GM23248 (cell line): ENCODE results near the gene TIMP4. TPM values are rescaled to one million over a fixed set of nuclear protein-coding genes. Genes with fewer than 3 reads are reported as not detected.

Experiments used
- DNase-seq: peaks from one replicate; pipeline ENCODE4 v3.0.0-alpha.2; 2015
- H2AFZ ChIP-seq: fragments of 200-600 bp; sonication (generic); 2 replicates; pipeline ENCODE4 v1.6.1; 2016; ENCODE audit warnings: antibody characterized with exemption
- H3F3A ChIP-seq: fragments of 200-600 bp; sonication (generic); 2 replicates; pipeline ENCODE4 v1.6.1; 2016; ENCODE audit warnings: mild to moderate bottlenecking, antibody characterized with exemption, mixed run types; ENCODE audit not compliant: insufficient read depth
- H3K27ac ChIP-seq: fragments of 200-600 bp; sonication (generic); 2 replicates; pipeline ENCODE4 v1.5.1; 2016; ENCODE audit warnings: mild to moderate bottlenecking
- H3K27me3 ChIP-seq: fragments of 200-600 bp; sonication (generic); replicated peaks from 2 replicates; pipeline ENCODE4 v1.6.1; 2016; ENCODE audit warnings: mild to moderate bottlenecking; ENCODE audit not compliant: insufficient read depth
- H3K36me3 ChIP-seq: fragments of 200-600 bp; sonication (generic); 2 replicates; pipeline ENCODE4 v1.6.1; 2016; ENCODE audit warnings: low read depth, mild to moderate bottlenecking
- H3K4me1 ChIP-seq: fragments of 200-600 bp; sonication (generic); 2 replicates; pipeline ENCODE4 v1.6.1; 2016; ENCODE audit warnings: mild to moderate bottlenecking; ENCODE audit not compliant: insufficient read depth
- H3K4me2 ChIP-seq: fragments of 200-600 bp; sonication (generic); one replicate; pipeline ENCODE4 v1.6.1; 2016; ENCODE audit warnings: mild to moderate bottlenecking; ENCODE audit not compliant: unreplicated experiment
- H3K4me3 ChIP-seq: fragments of 200-600 bp; sonication (generic); 2 replicates; pipeline ENCODE4 v1.5.1; 2016; ENCODE audit warnings: mild to moderate bottlenecking
- H3K79me2 ChIP-seq: fragments of 200-600 bp; sonication (generic); 2 replicates; pipeline ENCODE4 v1.6.1; 2016; ENCODE audit warnings: mild to moderate bottlenecking; ENCODE audit not compliant: insufficient read depth
- H3K9ac ChIP-seq: fragments of 200-600 bp; sonication (generic); 2 replicates; pipeline ENCODE4 v1.6.1; 2016; ENCODE audit warnings: mild to moderate bottlenecking
- H3K9me2 ChIP-seq: fragments of 200-600 bp; sonication (generic); 2 replicates; pipeline ENCODE4 v1.6.1; 2016; ENCODE audit warnings: mixed run types, mild to moderate bottlenecking, moderate library complexity; ENCODE audit not compliant: insufficient read depth
- H3K9me3 ChIP-seq: fragments of 200-600 bp; sonication (generic); one replicate; pipeline ENCODE4 v1.6.1; 2017; ENCODE audit warnings: low read depth
- H4K20me1 ChIP-seq: fragments of 200-600 bp; sonication (generic); 2 replicates; pipeline ENCODE4 v1.6.0; 2016; ENCODE audit not compliant: insufficient read depth
- EZH2 ChIP-seq: fragments of 200-600 bp; sonication (generic); IDR thresholded peaks from 2 replicates; pipeline ENCODE4 v1.6.1; 2018; ENCODE audit warnings: antibody characterized with exemption, mild to moderate bottlenecking; ENCODE audit not compliant: insufficient read depth, poor library complexity, severe bottlenecking
- EZH2phosphoT487 ChIP-seq: fragments of 200-600 bp; sonication (generic); IDR thresholded peaks from 2 replicates; pipeline ENCODE4 v1.6.1; 2018; ENCODE audit warnings: antibody characterized with exemption, moderate library complexity, mild to moderate bottlenecking, low read depth; ENCODE audit not compliant: insufficient read depth
- WGBS, 2 experiments: methylation state at CpG; one replicate each; pipeline ENCODE4 v1.1.6; 2015 to 2017; ENCODE audit warnings: low lambda C conversion rate in 2 of 2, low coverage in 1 of 2; ENCODE audit errors: missing lambda C conversion rate in 2 of 2; 5-methylcytosine and 5-hydroxymethylcytosine counted together
- in situ Hi-C: fragments of 300-500 bp; cut with MboI; formaldehyde crosslinking; loops from 2 replicates; pipeline ENCODE4 v1.15.0; 2020
- polyA plus RNA-seq: library from polyadenylated mRNA; unstranded; fragments of >200 nt; fragmentation: Nextera tagmentation; extraction: Ambion mirVana; gene quantifications from 2 replicates; pipeline ENCODE4 v1.2.1, GENCODE V29; 2016
- total RNA-seq: library from RNA; depleted of rRNA; stranded (reverse); fragments of >200 nt; shearing (Covaris generic); gene quantifications from 2 replicates; pipeline ENCODE4 v1.2.3, GENCODE V29; 2014

Gene TIMP4
- total and polyA plus RNA-seq, 2 experiments from 2014 or later, result 0.54 TPM; not detected in 1

DNA sequence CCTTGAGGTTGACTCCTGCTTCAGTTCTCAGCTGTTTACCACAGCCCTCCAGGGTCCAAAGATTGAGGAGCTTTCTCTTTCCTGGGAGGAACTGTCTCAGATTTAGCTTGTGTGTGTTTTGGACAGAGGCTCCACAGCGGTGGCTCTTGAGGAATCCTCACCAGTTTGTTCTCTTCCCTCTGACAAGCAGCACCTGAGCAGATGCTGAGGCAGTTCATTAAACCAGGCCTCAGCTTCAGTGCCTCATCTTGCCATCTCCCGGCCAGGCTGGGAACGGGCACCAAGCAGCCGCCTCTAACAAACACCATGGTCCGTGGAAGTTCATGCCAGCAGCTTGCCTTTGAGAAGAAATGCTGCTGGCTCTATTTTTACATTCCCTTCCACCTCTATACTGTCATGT, 25.8 kb upstream of the TIMP4 start:
- no peaks in the 10 kb centered on the region for H3K9me3 ChIP-seq
- in situ Hi-C loops, result no loop called here
- no peak overlapping the region for H3K4me3 ChIP-seq
- H3K79me2 ChIP-seq, result no peaks in the 10 kb centered on the region
- H3F3A ChIP-seq, result peaks cover 10% of the 10 kb centered on the region; the same call in 1 of the 2 replicates
- no peak overlapping the region for H3K9ac ChIP-seq
- no peak overlapping the region for H3K4me2 ChIP-seq
- H3K27ac ChIP-seq, result no peak overlapping the region
- H4K20me1 ChIP-seq, result no peaks in the 10 kb centered on the region
- TF ChIP-seq EZH2phosphoT487 (no peak), EZH2 (no peak)
- no peak overlapping the region for H2AFZ ChIP-seq
- H3K4me1 ChIP-seq, result peaks cover 20% of the 10 kb centered on the region
- 94% methylated on average over 5 of the region's 5 CpGs for WGBS, 2 experiments
- no peak for DNase-seq
- no peaks in the 10 kb centered on the region for H3K9me2 ChIP-seq
- no peaks in the 10 kb centered on the region for H3K27me3 ChIP-seq
- H3K36me3 ChIP-seq, result no peaks in the 10 kb centered on the region

DNA sequence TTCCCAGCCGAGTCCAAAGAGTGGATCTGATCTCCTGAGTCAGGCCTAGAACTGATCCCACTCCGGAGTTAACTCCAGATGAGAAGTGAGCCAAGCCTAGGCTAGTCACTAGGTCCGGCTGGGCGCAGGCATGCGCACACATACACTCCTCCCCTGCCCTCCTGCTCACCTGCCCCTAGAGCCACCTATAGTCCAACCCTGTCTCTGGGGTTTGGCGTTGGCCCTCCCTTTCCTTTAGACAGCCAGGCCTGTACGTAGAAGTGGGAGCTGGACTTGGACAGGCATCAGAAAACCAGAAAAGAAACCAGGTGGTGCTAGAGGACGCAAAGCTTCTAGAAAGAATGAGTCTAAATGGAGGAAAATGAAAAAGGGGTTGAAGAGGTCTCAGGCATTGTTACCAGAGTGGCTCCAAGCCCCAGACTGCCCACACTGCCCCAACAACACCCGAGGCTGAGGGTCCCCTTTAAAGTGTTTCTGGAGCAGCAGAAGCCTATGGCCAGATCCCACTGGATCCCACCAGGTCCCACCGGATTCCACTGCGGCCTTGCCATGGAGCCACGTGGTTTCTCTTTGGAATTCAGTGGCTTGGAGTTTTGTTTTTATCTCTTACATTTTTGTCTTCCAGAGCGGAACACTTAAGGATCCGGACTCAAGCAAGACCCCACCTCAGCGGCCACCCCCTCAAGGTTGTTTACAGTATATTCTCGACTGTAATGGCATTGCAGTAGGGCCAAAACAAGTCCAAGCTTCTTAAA, 24.2 kb upstream of the TIMP4 start:
- no peak overlapping the region for H3K4me3 ChIP-seq
- no peaks in the 10 kb centered on the region for H4K20me1 ChIP-seq
- DNase-seq, result no peak
- no peak overlapping the region for H3K4me2 ChIP-seq
- TF ChIP-seq EZH2 (no peak), EZH2phosphoT487 (no peak)
- peaks cover 16% of the 10 kb centered on the region; the same call in 1 of the 2 replicates for H3K4me1 ChIP-seq
- H3K9ac ChIP-seq, result no peak overlapping the region
- H3K36me3 ChIP-seq, result no peaks in the 10 kb centered on the region
- no peak overlapping the region for H2AFZ ChIP-seq
- H3K9me2 ChIP-seq, result no peaks in the 10 kb centered on the region
- no peaks in the 10 kb centered on the region for H3K79me2 ChIP-seq
- peaks cover 13% of the 10 kb centered on the region; the same call in 1 of the 2 replicates for H3F3A ChIP-seq
- WGBS, 2 experiments, result 85 to 88% methylated on average over 16 of the region's 16 CpGs
- H3K27me3 ChIP-seq, result no peaks in the 10 kb centered on the region
- H3K27ac ChIP-seq, result no peak overlapping the region
- H3K9me3 ChIP-seq, result no peaks in the 10 kb centered on the region
- in situ Hi-C loops, result no loop called here

DNA sequence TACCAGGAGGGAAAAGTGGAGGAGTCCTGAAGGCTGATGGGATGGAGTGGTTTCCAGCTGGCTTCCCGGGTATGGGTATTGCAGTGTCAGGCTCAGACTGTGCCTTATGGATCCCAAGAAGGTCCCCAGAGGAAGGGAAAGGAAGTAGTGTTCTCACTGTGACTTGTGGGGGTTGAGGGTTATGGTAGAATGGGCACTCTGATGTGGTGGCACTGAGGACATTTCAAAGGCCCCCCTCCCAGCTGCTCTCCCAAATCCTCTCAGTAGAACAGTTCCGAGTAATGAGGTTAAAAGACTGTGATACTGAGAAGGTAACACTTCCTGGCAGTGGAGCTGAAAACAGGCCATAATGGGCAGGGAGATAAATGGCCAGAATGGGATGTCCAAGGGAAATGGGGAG, 23.1 kb upstream of the TIMP4 start:
- no peak overlapping the region for H3K9ac ChIP-seq
- H3K4me2 ChIP-seq, result no peak overlapping the region
- no peak for TF ChIP-seq EZH2phosphoT487
- H3K27ac ChIP-seq, result no peak overlapping the region
- no peaks in the 10 kb centered on the region for H3K79me2 ChIP-seq
- no peaks in the 10 kb centered on the region for H3K27me3 ChIP-seq
- H3K36me3 ChIP-seq, result no peaks in the 10 kb centered on the region
- H3K9me2 ChIP-seq, result no peaks in the 10 kb centered on the region
- no peak overlapping the region for H2AFZ ChIP-seq
- in situ Hi-C loops, result no loop called here
- no peaks in the 10 kb centered on the region for H3K9me3 ChIP-seq
- 90 to 91% methylated on average over 2 of the region's 2 CpGs for WGBS, 2 experiments
- H3F3A ChIP-seq, result 0 out of 2 replicates have a peak, but pooled peaks cover 3% of the 10 kb centered on the region
- H3K4me1 ChIP-seq, result peaks cover 5% of the 10 kb centered on the region; the same call in 1 of the 2 replicates
- no peak for DNase-seq
- H4K20me1 ChIP-seq, result no peaks in the 10 kb centered on the region
- H3K4me3 ChIP-seq, result no peak overlapping the region

DNA sequence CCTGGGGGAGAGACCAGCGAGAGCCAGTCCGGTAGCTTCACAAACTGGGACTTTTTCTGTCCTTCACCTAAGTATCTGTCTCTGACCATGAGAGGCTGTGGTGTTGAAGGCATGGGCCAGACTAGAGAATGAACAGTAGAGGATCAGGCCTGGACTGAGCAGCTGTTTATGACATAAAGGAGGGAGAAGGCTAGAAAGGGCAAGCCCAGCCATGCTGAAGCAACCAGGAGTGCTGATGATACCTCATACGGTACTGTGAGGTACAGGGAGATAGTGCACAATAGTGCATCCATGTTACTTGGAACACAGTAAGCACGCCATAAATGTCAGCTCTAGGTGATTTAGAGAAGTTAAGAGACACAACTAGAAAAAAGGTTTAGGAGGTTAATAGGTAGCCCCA, 22.6 kb upstream of the TIMP4 start:
- H2AFZ ChIP-seq, result no peak overlapping the region
- TF ChIP-seq EZH2phosphoT487 (no peak), EZH2 (no peak)
- no peak overlapping the region for H3K9ac ChIP-seq
- H3K4me1 ChIP-seq, result peaks cover 5% of the 10 kb centered on the region; the same call in 1 of the 2 replicates
- H4K20me1 ChIP-seq, result no peaks in the 10 kb centered on the region
- no peaks in the 10 kb centered on the region for H3K79me2 ChIP-seq
- H3K4me2 ChIP-seq, result no peak overlapping the region
- in situ Hi-C loops, result no loop called here
- H3K27ac ChIP-seq, result no peak overlapping the region
- H3K9me2 ChIP-seq, result no peaks in the 10 kb centered on the region
- H3K27me3 ChIP-seq, result no peaks in the 10 kb centered on the region
- H3F3A ChIP-seq, result 0 out of 2 replicates have a peak, but pooled peaks cover 3% of the 10 kb centered on the region
- no peaks in the 10 kb centered on the region for H3K9me3 ChIP-seq
- H3K4me3 ChIP-seq, result no peak overlapping the region
- WGBS, 2 experiments, result 96% methylated on average over 4 of the region's 4 CpGs
- no peaks in the 10 kb centered on the region for H3K36me3 ChIP-seq
- no peak for DNase-seq
